HepG2 (cell line): ENCODE data around the gene LDLRAD4. TPM values are rescaled to one million over a fixed set of nuclear protein-coding genes. Genes with fewer than 3 reads are reported as not detected.

Source experiments
- ATF2 ChIP-seq: sonication (generic); formaldehyde crosslinking; IDR thresholded peaks from 2 replicates; pipeline ENCODE4 v1.4.0; 2020; ENCODE audit warnings: missing genetic modification reagents
- CEBPG ChIP-seq: IDR thresholded peaks from 2 replicates; pipeline ENCODE4 v1.6.1; 2016
- CENPX ChIP-seq: sonication (generic); formaldehyde crosslinking; IDR thresholded peaks from 2 replicates; pipeline ENCODE4 v1.9.0; 2021; ENCODE audit warnings: mild to moderate bottlenecking, missing genetic modification reagents, moderate library complexity
- ETV6 ChIP-seq: sonication (generic); formaldehyde crosslinking; conservative IDR thresholded peaks from 2 replicates; pipeline ENCODE4 v1.4.0; 2020; ENCODE audit warnings: missing genetic modification reagents
- FOSL2 ChIP-seq: sonication (generic); formaldehyde crosslinking; IDR thresholded peaks from 2 replicates; pipeline ENCODE4 v1.4.0; 2020; ENCODE audit warnings: missing genetic modification reagents
- FOXC1 ChIP-seq: sonication (generic); formaldehyde crosslinking; IDR thresholded peaks from 2 replicates; pipeline ENCODE4 v1.8.0; 2022; ENCODE audit warnings: mild to moderate bottlenecking, missing genetic modification reagents, borderline replicate concordance
- FOXP1 ChIP-seq, 2 experiments: fragments of 450-650 bp in 1 of 2; IDR thresholded peaks; 2 replicates each; pipeline ENCODE4 v1.6.1; 2017 to 2018; ENCODE audit warnings: antibody characterized with exemption in 1 of 2
- GPN1 ChIP-seq: sonication (generic); formaldehyde crosslinking; IDR thresholded peaks from 2 replicates; pipeline ENCODE4 v1.5.1; 2020; ENCODE audit warnings: missing genetic modification reagents, borderline replicate concordance
- HBP1 ChIP-seq: IDR thresholded peaks from 2 replicates; pipeline ENCODE4 v1.6.1; 2016; ENCODE audit warnings: low read depth, control low read depth
- NFE2 ChIP-seq: sonication (generic); formaldehyde crosslinking; IDR thresholded peaks from 2 replicates; pipeline ENCODE4 v1.4.0; 2020; ENCODE audit warnings: missing genetic modification reagents
- PBX2 ChIP-seq: IDR thresholded peaks from 2 replicates; pipeline ENCODE4 v1.6.1; 2016; ENCODE audit warnings: control low read depth
- SIN3A ChIP-seq: IDR thresholded peaks from 2 replicates; pipeline ENCODE4 v1.6.1; 2011; ENCODE audit warnings: low read depth, mild to moderate bottlenecking, control low read depth, low read length, borderline replicate concordance
- SP1 ChIP-seq, 2 experiments: fragments of 450-650 bp in 1 of 2; sonication (generic) in 1 of 2; formaldehyde crosslinking in 1 of 2; IDR thresholded peaks; 2 replicates each; pipeline versions ENCODE4 v1.4.0 to v1.6.1; 2016 to 2020; ENCODE audit warnings: missing genetic modification reagents in 1 of 2
- TEAD2 ChIP-seq: sonication (generic); formaldehyde crosslinking; IDR thresholded peaks from 2 replicates; pipeline ENCODE4 v1.9.0; 2021; ENCODE audit warnings: missing genetic modification reagents
- U2AF1 ChIP-seq: fragments of 200-400 bp; formaldehyde crosslinking; optimal IDR thresholded peaks from 2 replicates; pipeline ENCODE3; 2017; ENCODE audit warnings: mild to moderate bottlenecking, low read depth, low read length
- XRCC5 ChIP-seq: fragments of 200-400 bp; formaldehyde crosslinking; optimal IDR thresholded peaks from 2 replicates; pipeline ENCODE3; 2017; ENCODE audit warnings: mild to moderate bottlenecking, low read length
- ZBED4 ChIP-seq: sonication (generic); formaldehyde crosslinking; IDR thresholded peaks from 2 replicates; pipeline ENCODE4 v1.4.0; 2020; ENCODE audit warnings: missing genetic modification reagents, borderline replicate concordance
- ZNF136 ChIP-seq: sonication (generic); formaldehyde crosslinking; IDR thresholded peaks from 2 replicates; pipeline ENCODE4 v1.8.1; 2022; ENCODE audit warnings: low read depth, mild to moderate bottlenecking, moderate library complexity, missing genetic modification reagents
- ZNF3 ChIP-seq: IDR thresholded peaks from 2 replicates; pipeline ENCODE4 v1.7.0; 2017; ENCODE audit warnings: inconsistent platforms
- ZNF337 ChIP-seq: sonication (generic); formaldehyde crosslinking; IDR thresholded peaks from 2 replicates; pipeline ENCODE4 v1.5.1; 2020; ENCODE audit warnings: missing genetic modification reagents, low read depth, mild to moderate bottlenecking, borderline replicate concordance
- ZNF44 ChIP-seq: sonication (generic); formaldehyde crosslinking; IDR thresholded peaks from 2 replicates; pipeline ENCODE4 v1.5.1; 2020; ENCODE audit warnings: mild to moderate bottlenecking, missing genetic modification reagents
- ZNF567 ChIP-seq: sonication (generic); formaldehyde crosslinking; IDR thresholded peaks from 2 replicates; pipeline ENCODE4 v1.8.1; 2023; ENCODE audit warnings: mild to moderate bottlenecking, missing genetic modification reagents, borderline replicate concordance
- ZNF619 ChIP-seq: sonication (generic); formaldehyde crosslinking; IDR thresholded peaks from 2 replicates; pipeline ENCODE4 v1.4.0; 2020; ENCODE audit warnings: mild to moderate bottlenecking, missing genetic modification reagents
- ZNF674 ChIP-seq: sonication (generic); formaldehyde crosslinking; IDR thresholded peaks from 2 replicates; pipeline ENCODE4 v1.5.0; 2020; ENCODE audit warnings: low read depth, mild to moderate bottlenecking, missing genetic modification reagents
- polyA plus RNA-seq, 8 experiments: library from polyadenylated mRNA; depleted of rRNA in 3 of 8; stranded (reverse) in 7 of 8; unstranded in 1 of 8; fragments of >200 nt; fragmentation: Illumina TruSeq in 4 of 8; extraction: Trizol in 4 of 8; gene quantifications; 2 replicates each; pipeline versions ENCODE4 v1.2.1 to v1.2.3, GENCODE V29; 2011 to 2016; ENCODE audit warnings: low read depth in 4 of 8, missing spikeins in 1 of 8, mixed read lengths in 1 of 8; ENCODE audit not compliant: insufficient read depth in 1 of 8
- total RNA-seq, 5 experiments: library from RNA; depleted of rRNA; stranded (reverse); fragments of >200 nt; fragmentation: Illumina TruSeq; extraction: Trizol; gene quantifications; 2 replicates each; pipeline ENCODE4 v1.2.3, GENCODE V29; 2016; ENCODE audit warnings: low read depth in 1 of 5
- TF ChIP-seq, protein P1 (sequence below): sonication (generic); formaldehyde crosslinking; IDR thresholded peaks from 2 replicates; pipeline ENCODE4 v1.4.0; 2020; ENCODE audit warnings: missing genetic modification reagents

The LDLRAD4 gene
- total and polyA plus RNA-seq, 2 of the 13 experiments (the other 11 are each of a cell fraction or from before 2014, with no cell fraction given): 13.6 to 20.9 TPM

- no peak for TF ChIP-seq ETV6
- TF ChIP-seq XRCC5: no peak
- TF ChIP-seq SP1 (IDR thresholded peaks at IDR 0.05): no peak
- TF ChIP-seq SP1 (CRISPR knock-in tag; IDR thresholded peaks at IDR 0.05): no peak
- TF ChIP-seq ZBED4: no peak
- TF ChIP-seq ZNF674: no peak
- TF ChIP-seq U2AF1: no peak
- TF ChIP-seq FOSL2: no peak
- TF ChIP-seq ZNF337 (CRISPR knock-in tag): no peak
- TF ChIP-seq ATF2: peak; percentile 49; the same call in 1 of the 2 replicates
- no peak for TF ChIP-seq PBX2 (CRISPR knock-in tag)
- TF ChIP-seq CENPX (CRISPR knock-in tag): no peak
- TF ChIP-seq ZNF136: no peak
- TF ChIP-seq ZNF44 (CRISPR knock-in tag): no peak
- TF ChIP-seq ZNF3: no peak
- peak; percentile 37; the same call in 1 of the 2 replicates for TF ChIP-seq FOXP1 (IDR thresholded peaks at IDR 0.05)
- TF ChIP-seq FOXP1 (CRISPR knock-in tag; IDR thresholded peaks at IDR 0.05): peak; percentile 79
- TF ChIP-seq FOXC1 (CRISPR knock-in tag): no peak
- TF ChIP-seq GPN1: no peak
- peak; percentile 27; the same call in 1 of the 2 replicates for TF ChIP-seq CEBPG (CRISPR knock-in tag)
- no peak for TF ChIP-seq ZNF567
- TF ChIP-seq, protein P1, sequence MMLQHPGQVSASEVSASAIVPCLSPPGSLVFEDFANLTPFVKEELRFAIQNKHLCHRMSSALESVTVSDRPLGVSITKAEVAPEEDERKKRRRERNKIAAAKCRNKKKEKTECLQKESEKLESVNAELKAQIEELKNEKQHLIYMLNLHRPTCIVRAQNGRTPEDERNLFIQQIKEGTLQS (CRISPR knock-in tag): no peak
- TF ChIP-seq ZNF619 (CRISPR knock-in tag): no peak
- TF ChIP-seq HBP1: no peak
- no peak for TF ChIP-seq NFE2 (CRISPR knock-in tag)
- 0 out of 2 replicates have a peak, but pooled peaks have one; percentile 45 for TF ChIP-seq SIN3A
- no peak for TF ChIP-seq TEAD2 (CRISPR knock-in tag)
Observed at GRCh38 chr18:13338318-13338717, 119.8 kb downstream of the LDLRAD4 start (continued).
